Breast epithelium (tissue), 3 donors: ENCODE data around the gene PPP2R5B.

ENCODE experiments used
- POLR2A ChIP-seq: fragments of 450-650 bp; IDR thresholded peaks from one replicate; pipeline ENCODE4 v1.6.1; 2016; ENCODE audit warnings: antibody characterized with exemption, mild to moderate bottlenecking, moderate library complexity
- POLR2AphosphoS5 ChIP-seq, 3 donors: sonication (generic); formaldehyde crosslinking; IDR thresholded peaks; one replicate each; pipeline ENCODE4 v1.6.1; 2017; ENCODE audit warnings: antibody characterized with exemption in 3 of 3
- TF ChIP-seq, protein P1 (sequence below), 3 donors: fragments of 450-650 bp; IDR thresholded peaks; one replicate each; pipeline ENCODE4 v1.5.1; 2016 to 2017; ENCODE audit warnings: antibody characterized with exemption in 3 of 3, mild to moderate bottlenecking in 3 of 3, moderate library complexity in 3 of 3

DNA sequence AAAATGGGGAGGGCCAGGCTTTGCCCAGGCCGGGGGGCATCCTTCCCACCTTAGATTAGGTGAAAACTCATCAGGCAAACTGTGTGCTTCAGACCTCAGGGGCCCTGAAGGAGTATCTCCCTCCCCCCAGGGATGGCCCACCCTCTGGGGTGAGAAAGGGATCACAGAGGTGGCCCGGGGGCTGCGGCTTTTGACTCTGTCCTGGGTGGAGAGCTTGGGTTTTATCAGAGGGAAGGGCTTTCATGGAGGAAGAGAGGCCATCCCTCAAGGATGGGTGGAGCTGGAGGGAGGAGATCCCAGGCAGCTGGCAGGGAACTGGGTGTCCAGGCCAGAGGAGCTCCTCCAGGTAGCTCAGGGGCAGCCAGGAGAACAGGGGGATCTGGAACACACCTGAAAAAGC lies 3.1 kb upstream of the PPP2R5B start:
- TF ChIP-seq POLR2AphosphoS5 (IDR thresholded peaks at IDR 0.05) (no peak), POLR2A (no peak)
- TF ChIP-seq, protein P1, sequence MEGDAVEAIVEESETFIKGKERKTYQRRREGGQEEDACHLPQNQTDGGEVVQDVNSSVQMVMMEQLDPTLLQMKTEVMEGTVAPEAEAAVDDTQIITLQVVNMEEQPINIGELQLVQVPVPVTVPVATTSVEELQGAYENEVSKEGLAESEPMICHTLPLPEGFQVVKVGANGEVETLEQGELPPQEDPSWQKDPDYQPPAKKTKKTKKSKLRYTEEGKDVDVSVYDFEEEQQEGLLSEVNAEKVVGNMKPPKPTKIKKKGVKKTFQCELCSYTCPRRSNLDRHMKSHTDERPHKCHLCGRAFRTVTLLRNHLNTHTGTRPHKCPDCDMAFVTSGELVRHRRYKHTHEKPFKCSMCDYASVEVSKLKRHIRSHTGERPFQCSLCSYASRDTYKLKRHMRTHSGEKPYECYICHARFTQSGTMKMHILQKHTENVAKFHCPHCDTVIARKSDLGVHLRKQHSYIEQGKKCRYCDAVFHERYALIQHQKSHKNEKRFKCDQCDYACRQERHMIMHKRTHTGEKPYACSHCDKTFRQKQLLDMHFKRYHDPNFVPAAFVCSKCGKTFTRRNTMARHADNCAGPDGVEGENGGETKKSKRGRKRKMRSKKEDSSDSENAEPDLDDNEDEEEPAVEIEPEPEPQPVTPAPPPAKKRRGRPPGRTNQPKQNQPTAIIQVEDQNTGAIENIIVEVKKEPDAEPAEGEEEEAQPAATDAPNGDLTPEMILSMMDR (IDR thresholded peaks at IDR 0.05): no peak
